K562 (cell line): ENCODE measurements around the gene CRLF1. TPM values are rescaled to one million over a fixed set of nuclear protein-coding genes. Genes with fewer than 3 reads are reported as not detected.

ENCODE experiments used
- ATAC-seq: fragments of 200-7000 bp; cut with Tn5 transposase; 3 replicates; pipeline ENCODE4 v1.9.1; 2020; ENCODE audit warnings: moderate library complexity
- BruUV-seq: library from RNA; stranded (reverse); fragments of 400-500 nt; replicated peaks from 2 replicates; lab custom pipeline; 2021; lab: Mats Ljungman, UMichigan
- CTCF ChIA-PET: fragments of 300-600 bp; formaldehyde crosslinking; extraction: SDS; loops from one replicate; lab custom pipeline; 2021; ENCODE audit warnings: low intra/inter-chr PET ratio; lab: Yijun Ruan, JAX
- POLR2A ChIA-PET: fragments of 300-600, 350-650 bp; sonication (Branson Sonifier 250); formaldehyde crosslinking; extraction: SDS; loops from one replicate; lab custom pipeline; 2021; ENCODE audit warnings: antibody characterized with exemption, inconsistent platforms; lab: Yijun Ruan, JAX
- DNase-seq, 4 experiments: peaks; one replicate each; pipeline versions ENCODE4 v3.0.0 to v3.0.0-alpha.2; 2011 to 2018; ENCODE audit warnings: low spot score in 3 of 4, mixed read lengths in 3 of 4; ENCODE audit errors: extremely low read depth in 1 of 4
- FAIRE-seq: peaks from 2 replicates; lab custom pipeline; 2011; peaks lifted over from hg19 to GRCh38; lab: Jason Lieb, UNC
- H2AFZ ChIP-seq: 2 replicates; pipeline ENCODE4 v1.6.0; 2011; ENCODE audit warnings: low read depth, low read length, control low read depth, inconsistent platforms
- H3K27ac ChIP-seq: fragments of 200-600 bp; 3 replicates; pipeline ENCODE4 v1.8.0; 2011; ENCODE audit warnings: low read depth, mild to moderate bottlenecking, control low read depth, inconsistent platforms, low read length, moderate library complexity, mixed read lengths; ENCODE audit errors: extremely low read depth
- H3K27me3 ChIP-seq, 2 experiments: fragments of 300-600 bp in 1 of 2; 2 replicates in 1 of 2; 3 replicates in 1 of 2; pipeline versions ENCODE4 v1.6.0 to v1.8.0; 2011; ENCODE audit warnings: inconsistent platforms in 2 of 2, low read length in 2 of 2, mild to moderate bottlenecking in 1 of 2, mixed read lengths in 1 of 2, moderate library complexity in 1 of 2; ENCODE audit not compliant: control insufficient read depth in 2 of 2, insufficient read depth in 2 of 2
- H3K36me3 ChIP-seq: fragments of 300-600 bp; 3 replicates; pipeline ENCODE4 v1.8.0; 2011; ENCODE audit warnings: mild to moderate bottlenecking, low read length, inconsistent platforms; ENCODE audit not compliant: control insufficient read depth, insufficient read depth
- H3K4me1 ChIP-seq, 2 experiments: fragments of 200-600 bp in 1 of 2; replicated peaks in 1 of 2; 2 replicates in 1 of 2; 3 replicates in 1 of 2; pipeline versions ENCODE4 v1.5.1 to v1.8.0; 2011; ENCODE audit warnings: inconsistent platforms in 2 of 2, low read length in 2 of 2, mild to moderate bottlenecking in 1 of 2, mixed read lengths in 1 of 2, moderate library complexity in 1 of 2; ENCODE audit not compliant: control insufficient read depth in 2 of 2, insufficient read depth in 2 of 2
- H3K4me2 ChIP-seq: 2 replicates; pipeline ENCODE4 v1.6.1; 2011; ENCODE audit warnings: low read length, control low read depth, inconsistent platforms, mixed read lengths; ENCODE audit not compliant: insufficient read depth
- H3K4me3 ChIP-seq: fragments of 200-600 bp; sonication (generic), shearing (Covaris generic); 2 replicates; pipeline ENCODE4 v1.5.1; 2016; ENCODE audit warnings: control low read depth, inconsistent platforms
- H3K79me2 ChIP-seq: fragments of 200-600 bp; 3 replicates; pipeline ENCODE4 v1.8.0; 2011; ENCODE audit warnings: low read length, inconsistent platforms; ENCODE audit not compliant: control insufficient read depth, insufficient read depth
- H3K9ac ChIP-seq, 2 experiments: 2 replicates each; pipeline versions ENCODE4 v1.6.0 to v1.6.1; 2011; ENCODE audit warnings: low read depth in 2 of 2, low read length in 2 of 2, control low read depth in 1 of 2, inconsistent platforms in 1 of 2, mild to moderate bottlenecking in 1 of 2, mixed read lengths in 1 of 2; ENCODE audit not compliant: insufficient read depth in 1 of 2
- H3K9me1 ChIP-seq: one replicate; pipeline ENCODE4 v1.6.0; 2011; ENCODE audit warnings: inconsistent platforms, mild to moderate bottlenecking, low read length, moderate library complexity; ENCODE audit not compliant: control insufficient read depth, insufficient read depth
- H3K9me3 ChIP-seq: replicated peaks from 2 replicates; pipeline ENCODE4 v1.5.1; 2011; ENCODE audit warnings: low read depth, low read length, inconsistent platforms; ENCODE audit not compliant: control insufficient read depth, insufficient read depth
- H4K20me1 ChIP-seq: replicated peaks from 2 replicates; pipeline ENCODE4 v1.6.1; 2011; ENCODE audit warnings: low read length, inconsistent platforms, mixed read lengths; ENCODE audit not compliant: control insufficient read depth, insufficient read depth
- FUS ChIP-seq: fragments of 200-400 bp; formaldehyde crosslinking; optimal IDR thresholded peaks from 2 replicates; pipeline ENCODE3; 2017; ENCODE audit warnings: low read depth, low read length
- HLTF ChIP-seq: fragments of 450-650 bp; IDR thresholded peaks from 2 replicates; pipeline ENCODE4 v1.6.1; 2016
- HMG20B ChIP-seq: fragments of 250-450 bp; sonication (Bioruptor Pico); IDR thresholded peaks from 2 replicates; pipeline ENCODE4 v1.5.0; 2021; ENCODE audit warnings: mild to moderate bottlenecking
- HNRNPK ChIP-seq: fragments of 200-400 bp; formaldehyde crosslinking; IDR thresholded peaks from one replicate; pipeline ENCODE4 v1.6.1; 2018; ENCODE audit warnings: mild to moderate bottlenecking, low read depth, low read length; ENCODE audit not compliant: poor library complexity, severe bottlenecking
- KDM2B ChIP-seq: fragments of 250-450 bp; sonication (Bioruptor Pico); IDR thresholded peaks from 2 replicates; pipeline ENCODE4 v1.8.0; 2021; ENCODE audit warnings: mild to moderate bottlenecking, moderate library complexity
- MYNN ChIP-seq, 2 experiments: sonication (generic); formaldehyde crosslinking in 1 of 2; IDR thresholded peaks; 2 replicates each; pipeline versions ENCODE4 v1.5.0 to v1.6.1; 2016 to 2020; ENCODE audit warnings: antibody characterized with exemption in 1 of 2, missing genetic modification reagents in 1 of 2
- NEUROD1 ChIP-seq: fragments of 150-350 bp; IDR thresholded peaks from 2 replicates; pipeline ENCODE4 v1.6.1; 2014; ENCODE audit warnings: borderline replicate concordance, low read length, low read depth; ENCODE audit not compliant: partially characterized antibody
- NR2F6 ChIP-seq: fragments of 450-650 bp; formaldehyde crosslinking; IDR thresholded peaks from 2 replicates; pipeline ENCODE4 v1.4.0; 2020; ENCODE audit warnings: mild to moderate bottlenecking
- SP2 ChIP-seq: IDR thresholded peaks from 2 replicates; pipeline ENCODE4 v1.6.1; 2011; ENCODE audit warnings: mild to moderate bottlenecking, low read depth, low read length, moderate library complexity; ENCODE audit not compliant: poor library complexity, severe bottlenecking; ENCODE audit errors: extremely low read depth
- STAG1 ChIP-seq: sonication (generic); formaldehyde crosslinking; IDR thresholded peaks from 2 replicates; pipeline ENCODE4 v1.5.0; 2020; ENCODE audit warnings: missing genetic modification reagents, borderline replicate concordance
- ZKSCAN8 ChIP-seq: fragments of 200-800 bp; sonication (Bioruptor generic); IDR thresholded peaks from 2 replicates; pipeline ENCODE4 v1.6.1; 2016; ENCODE audit warnings: missing genetic modification characterization, missing compliant biosample characterization
- ZNF436 ChIP-seq: fragments of 250-450, 450-650 bp; sonication (Bioruptor Pico); formaldehyde crosslinking; IDR thresholded peaks from 2 replicates; pipeline ENCODE4 v1.7.0; 2020; ENCODE audit warnings: mild to moderate bottlenecking
- WGBS: fragments of 100-300 bp; shearing (Covaris generic); methylation state at CpG from one replicate; pipeline ENCODE4 v1.1.6; 2016; ENCODE audit warnings: low coverage, mixed read lengths; ENCODE audit not compliant: insufficient coverage; ENCODE audit errors: missing lambda C conversion rate; 5-methylcytosine and 5-hydroxymethylcytosine counted together
- in situ Hi-C: fragments of 300-500 bp; cut with MboI; formaldehyde crosslinking; loops from 4 replicates; pipeline ENCODE4 v1.15.0; 2018; ENCODE audit warnings: inconsistent platforms, mixed read lengths
- intact Hi-C: fragments of 100-400 bp; cut with micrococcal nuclease; formaldehyde crosslinking; loops from 2 replicates; pipeline ENCODE4 v1.14.2; 2022
- polyA plus RNA-seq, 8 experiments: library from polyadenylated mRNA; depleted of rRNA in 4 of 8; stranded (reverse) in 5 of 8; unstranded in 3 of 8; fragments of >200 nt; fragmentation: Nextera tagmentation in 2 of 8; fragmentation: Illumina TruSeq in 1 of 8; extraction: Ambion mirVana in 2 of 8; extraction: Trizol in 1 of 8; gene quantifications; 2 replicates each; pipeline versions ENCODE4 v1.2.1 to v1.2.3, GENCODE V29; 2011 to 2014; ENCODE audit warnings: inconsistent platforms in 1 of 8, missing spikeins in 1 of 8
- total RNA-seq, 7 experiments: library from RNA; depleted of rRNA in 6 of 7; stranded (reverse); fragments of >200 nt in 6 of 7; fragmentation: Illumina TruSeq in 2 of 7; extraction: Trizol in 2 of 7; gene quantifications; 2 replicates each; pipeline versions ENCODE4 v1.2.1 to v1.2.3, GENCODE V29; 2011 to 2021; ENCODE audit warnings: low replicate concordance in 1 of 7
- TF ChIP-seq, protein P1 (sequence below), 2 experiments: fragments of 450-650 bp; IDR thresholded peaks; 2 replicates each; pipeline ENCODE4 v1.6.1; 2016
- TF ChIP-seq, protein P2 (sequence below): fragments of 450-650 bp; IDR thresholded peaks from 2 replicates; pipeline ENCODE4 v1.6.1; 2016; ENCODE audit warnings: low read depth, mild to moderate bottlenecking, moderate library complexity
- TF ChIP-seq, protein P3 (sequence below): IDR thresholded peaks from 2 replicates; pipeline ENCODE4 v1.6.1; 2011; ENCODE audit not compliant: insufficient read length; ENCODE audit errors: extremely low read depth
- TF ChIP-seq, protein P4 (sequence below): fragments of 450-650 bp; formaldehyde crosslinking; IDR thresholded peaks from 2 replicates; pipeline ENCODE4 v1.4.0; 2020; ENCODE audit warnings: mild to moderate bottlenecking, moderate library complexity
- TF ChIP-seq, protein P5 (sequence below), 2 experiments: fragments of 250-450 bp in 1 of 2; fragments of 450-650 bp in 1 of 2; sonication (Bioruptor Pico) in 1 of 2; IDR thresholded peaks; 2 replicates each; pipeline versions ENCODE4 v1.6.1 to v1.8.0; 2016 to 2021; ENCODE audit warnings: mild to moderate bottlenecking in 2 of 2, moderate library complexity in 2 of 2, missing compliant biosample characterization in 1 of 2, missing genetic modification characterization in 1 of 2

The CRLF1 gene
- total and polyA plus RNA-seq, 9 of the 15 experiments (the other 6 are each of a cell fraction or from before 2014, with no cell fraction given) = 0.85 to 3.6 (median 1.7) TPM

DNA sequence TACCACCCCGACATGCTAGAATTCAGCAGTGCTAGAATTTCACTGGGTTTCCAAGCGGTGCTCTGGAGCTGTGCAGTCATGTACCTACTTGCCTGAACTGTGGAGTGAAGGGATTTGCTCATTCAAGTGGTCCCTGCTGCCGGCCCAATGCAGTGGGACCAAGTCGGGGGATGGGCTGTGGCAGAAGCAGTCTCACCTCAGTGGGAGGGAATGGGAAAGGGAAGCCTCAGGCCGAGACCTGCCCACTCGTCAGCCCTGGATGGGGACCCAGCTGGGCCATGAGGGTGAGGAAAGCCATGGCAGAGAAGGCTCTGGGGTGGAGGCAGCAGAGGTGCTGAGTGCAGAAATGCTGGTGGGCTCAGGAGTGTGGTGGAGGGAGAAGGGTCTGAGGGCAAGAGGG is 45.1 kb upstream of the CRLF1 start (continued):
- TF ChIP-seq, protein P1, sequence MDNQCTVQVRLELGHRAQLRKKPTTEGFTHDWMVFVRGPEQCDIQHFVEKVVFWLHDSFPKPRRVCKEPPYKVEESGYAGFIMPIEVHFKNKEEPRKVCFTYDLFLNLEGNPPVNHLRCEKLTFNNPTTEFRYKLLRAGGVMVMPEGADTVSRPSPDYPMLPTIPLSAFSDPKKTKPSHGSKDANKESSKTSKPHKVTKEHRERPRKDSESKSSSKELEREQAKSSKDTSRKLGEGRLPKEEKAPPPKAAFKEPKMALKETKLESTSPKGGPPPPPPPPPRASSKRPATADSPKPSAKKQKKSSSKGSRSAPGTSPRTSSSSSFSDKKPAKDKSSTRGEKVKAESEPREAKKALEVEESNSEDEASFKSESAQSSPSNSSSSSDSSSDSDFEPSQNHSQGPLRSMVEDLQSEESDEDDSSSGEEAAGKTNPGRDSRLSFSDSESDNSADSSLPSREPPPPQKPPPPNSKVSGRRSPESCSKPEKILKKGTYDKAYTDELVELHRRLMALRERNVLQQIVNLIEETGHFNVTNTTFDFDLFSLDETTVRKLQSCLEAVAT (IDR thresholded peaks at IDR 0.05) = no peak
- TF ChIP-seq, protein P2, sequence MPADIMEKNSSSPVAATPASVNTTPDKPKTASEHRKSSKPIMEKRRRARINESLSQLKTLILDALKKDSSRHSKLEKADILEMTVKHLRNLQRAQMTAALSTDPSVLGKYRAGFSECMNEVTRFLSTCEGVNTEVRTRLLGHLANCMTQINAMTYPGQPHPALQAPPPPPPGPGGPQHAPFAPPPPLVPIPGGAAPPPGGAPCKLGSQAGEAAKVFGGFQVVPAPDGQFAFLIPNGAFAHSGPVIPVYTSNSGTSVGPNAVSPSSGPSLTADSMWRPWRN = no peak
- TF ChIP-seq HLTF = no peak
- TF ChIP-seq, protein P3, sequence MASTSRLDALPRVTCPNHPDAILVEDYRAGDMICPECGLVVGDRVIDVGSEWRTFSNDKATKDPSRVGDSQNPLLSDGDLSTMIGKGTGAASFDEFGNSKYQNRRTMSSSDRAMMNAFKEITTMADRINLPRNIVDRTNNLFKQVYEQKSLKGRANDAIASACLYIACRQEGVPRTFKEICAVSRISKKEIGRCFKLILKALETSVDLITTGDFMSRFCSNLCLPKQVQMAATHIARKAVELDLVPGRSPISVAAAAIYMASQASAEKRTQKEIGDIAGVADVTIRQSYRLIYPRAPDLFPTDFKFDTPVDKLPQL = no peak
- no peak for TF ChIP-seq HMG20B

DNA sequence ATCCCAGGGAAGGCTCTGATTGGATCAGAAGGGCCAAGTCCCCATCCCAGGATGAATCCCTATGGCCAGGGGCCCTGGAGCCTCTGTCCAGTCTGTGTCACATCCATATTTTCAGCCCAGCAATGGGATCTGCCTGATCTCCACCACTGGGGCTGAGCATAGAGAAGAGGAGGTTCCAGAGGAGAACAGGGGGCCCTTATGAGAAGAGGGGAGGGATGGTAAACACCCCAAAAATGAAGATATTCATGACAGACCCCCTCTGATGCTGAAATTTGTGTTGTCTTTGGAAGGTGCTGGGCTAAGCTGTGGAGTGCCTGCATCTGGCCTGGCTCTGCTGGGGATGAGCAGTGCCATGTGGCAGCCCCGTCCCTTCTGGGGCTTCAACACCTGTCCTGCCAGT is 44.7 kb upstream of the CRLF1 start:
- WGBS = 43% methylated on average over 1 of the region's 1 CpG
- in situ Hi-C loops = no loop called here
- ChIA-PET CTCF (no interaction called here), POLR2A (no interaction called here)
- Histone ChIP-seq H3K9me3 (no peaks in the 10 kb centered on the region), H4K20me1 (peaks cover 42% of the 10 kb centered on the region), H3K36me3 (peaks cover 2% of the 10 kb centered on the region; the same call in 1 of the 3 replicates), H3K4me1 (peaks cover 6 to 47% of the 10 kb centered on the region in 2 experiments; a peak in 3 of 5 replicates), H2AFZ (no peak overlapping the region), H3K9ac (no peak overlapping the region; a peak in 1 of 4 replicates), H3K27me3 (no peaks in the 10 kb centered on the region), H3K79me2 (peaks cover 4% of the 10 kb centered on the region; the same call in 2 of the 3 replicates), H3K27ac (no peak overlapping the region), H3K9me1 (peaks cover 8% of the 10 kb centered on the region), H3K4me3 (no peak overlapping the region), H3K4me2 (no peak overlapping the region)
- TF ChIP-seq ZNF436 (CRISPR knock-in tag) (no peak), SP2 (no peak), KDM2B (CRISPR knock-in tag) (no peak), NEUROD1 (no peak), HNRNPK (no peak), FUS (no peak), ZKSCAN8 (no peak), MYNN (IDR thresholded peaks at IDR 0.05) (no peak), MYNN (CRISPR knock-in tag; IDR thresholded peaks at IDR 0.05) (no peak), STAG1 (CRISPR knock-in tag) (no peak), NR2F6 (CRISPR knock-in tag) (no peak)
- TF ChIP-seq, protein P4, sequence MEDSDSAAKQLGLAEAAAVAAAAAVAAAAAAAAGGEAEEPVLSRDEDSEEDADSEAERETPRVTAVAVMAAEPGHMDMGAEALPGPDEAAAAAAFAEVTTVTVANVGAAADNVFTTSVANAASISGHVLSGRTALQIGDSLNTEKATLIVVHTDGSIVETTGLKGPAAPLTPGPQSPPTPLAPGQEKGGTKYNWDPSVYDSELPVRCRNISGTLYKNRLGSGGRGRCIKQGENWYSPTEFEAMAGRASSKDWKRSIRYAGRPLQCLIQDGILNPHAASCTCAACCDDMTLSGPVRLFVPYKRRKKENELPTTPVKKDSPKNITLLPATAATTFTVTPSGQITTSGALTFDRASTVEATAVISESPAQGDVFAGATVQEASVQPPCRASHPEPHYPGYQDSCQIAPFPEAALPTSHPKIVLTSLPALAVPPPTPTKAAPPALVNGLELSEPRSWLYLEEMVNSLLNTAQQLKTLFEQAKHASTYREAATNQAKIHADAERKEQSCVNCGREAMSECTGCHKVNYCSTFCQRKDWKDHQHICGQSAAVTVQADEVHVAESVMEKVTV (CRISPR knock-in tag) = no peak
- TF ChIP-seq, protein P5, sequence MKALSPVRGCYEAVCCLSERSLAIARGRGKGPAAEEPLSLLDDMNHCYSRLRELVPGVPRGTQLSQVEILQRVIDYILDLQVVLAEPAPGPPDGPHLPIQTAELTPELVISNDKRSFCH (CRISPR knock-in tag; IDR thresholded peaks at IDR 0.05) = no peak
- TF ChIP-seq, protein P5 (tag; IDR thresholded peaks at IDR 0.05) = no peak
- intact Hi-C loops = no loop called here
- FAIRE-seq (no peak), ATAC-seq (no peak), DNase-seq (no peak)
- BruUV-seq = no TSS peak
